ENCODE data around the gene ELAVL3. TPM values are rescaled to one million over a fixed set of nuclear protein-coding genes. Genes with fewer than 3 reads are reported as not detected.

The ELAVL3 gene
- total and polyA plus RNA-seq, 8 donors, result 0.10 to 11.0 (median 1.5) TPM; not detected in 3

- no peaks in the 10 kb centered on the region for H3K9me3 ChIP-seq
- H3K27me3 ChIP-seq, result peaks cover 0 to 23% (median 0%) of the 10 kb centered on the region in 3 donors
- intact Hi-C loops (cut with DNase I; ENCODE audit: low total_unique reads), result no loop called here
- H3K27ac ChIP-seq, result no peak overlapping the region
- DNase-seq, result no peak
- TF ChIP-seq EP300 (IDR thresholded peaks at IDR 0.05), result no peak
- no peak for TF ChIP-seq POLR2A (IDR thresholded peaks at IDR 0.05)
- TF ChIP-seq POLR2AphosphoS5 (IDR thresholded peaks at IDR 0.05), result no peak
- peaks cover 0 to 12% (median 3%) of the 10 kb centered on the region in 4 donors for H3K4me1 ChIP-seq
- peaks cover 27 to 48% (median 47%) of the 10 kb centered on the region in 4 donors for H3K36me3 ChIP-seq
- 26 to 41% (median 39%) methylated on average over 12 to 13 of the region's 13 CpGs for WGBS, 5 donors
- H3K4me3 ChIP-seq, result no peak overlapping the region
These were observed 29.4 kb downstream of the ELAVL3 start for GRCh38 chr19:11451327-11451870.

GRCh38 chr19:11450570-11451326, 30.1 kb downstream of the ELAVL3 start:
- peaks cover 33 to 55% (median 53%) of the 10 kb centered on the region in 4 donors for H3K36me3 ChIP-seq
- 81 to 87% (median 84%) methylated on average over 20 to 21 of the region's 21 CpGs for WGBS, 5 donors
- peaks cover 0 to 14% (median 4%) of the 10 kb centered on the region in 4 donors for H3K4me1 ChIP-seq
- H3K9me3 ChIP-seq, result no peaks in the 10 kb centered on the region
- H3K27ac ChIP-seq, result no peak overlapping the region
- intact Hi-C loops (cut with DNase I; ENCODE audit: low total_unique reads), result no loop called here
- H3K27me3 ChIP-seq, result peaks cover 0 to 23% (median 0%) of the 10 kb centered on the region in 3 donors
- TF ChIP-seq POLR2AphosphoS5 (IDR thresholded peaks at IDR 0.05) (no peak), EP300 (IDR thresholded peaks at IDR 0.05) (no peak), POLR2A (IDR thresholded peaks at IDR 0.05) (no peak)
- TF ChIP-seq, protein P1, sequence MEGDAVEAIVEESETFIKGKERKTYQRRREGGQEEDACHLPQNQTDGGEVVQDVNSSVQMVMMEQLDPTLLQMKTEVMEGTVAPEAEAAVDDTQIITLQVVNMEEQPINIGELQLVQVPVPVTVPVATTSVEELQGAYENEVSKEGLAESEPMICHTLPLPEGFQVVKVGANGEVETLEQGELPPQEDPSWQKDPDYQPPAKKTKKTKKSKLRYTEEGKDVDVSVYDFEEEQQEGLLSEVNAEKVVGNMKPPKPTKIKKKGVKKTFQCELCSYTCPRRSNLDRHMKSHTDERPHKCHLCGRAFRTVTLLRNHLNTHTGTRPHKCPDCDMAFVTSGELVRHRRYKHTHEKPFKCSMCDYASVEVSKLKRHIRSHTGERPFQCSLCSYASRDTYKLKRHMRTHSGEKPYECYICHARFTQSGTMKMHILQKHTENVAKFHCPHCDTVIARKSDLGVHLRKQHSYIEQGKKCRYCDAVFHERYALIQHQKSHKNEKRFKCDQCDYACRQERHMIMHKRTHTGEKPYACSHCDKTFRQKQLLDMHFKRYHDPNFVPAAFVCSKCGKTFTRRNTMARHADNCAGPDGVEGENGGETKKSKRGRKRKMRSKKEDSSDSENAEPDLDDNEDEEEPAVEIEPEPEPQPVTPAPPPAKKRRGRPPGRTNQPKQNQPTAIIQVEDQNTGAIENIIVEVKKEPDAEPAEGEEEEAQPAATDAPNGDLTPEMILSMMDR (IDR thresholded peaks at IDR 0.05), result no peak
- no peak overlapping the region for H3K4me3 ChIP-seq
- DNase-seq, result no peak

DNA sequence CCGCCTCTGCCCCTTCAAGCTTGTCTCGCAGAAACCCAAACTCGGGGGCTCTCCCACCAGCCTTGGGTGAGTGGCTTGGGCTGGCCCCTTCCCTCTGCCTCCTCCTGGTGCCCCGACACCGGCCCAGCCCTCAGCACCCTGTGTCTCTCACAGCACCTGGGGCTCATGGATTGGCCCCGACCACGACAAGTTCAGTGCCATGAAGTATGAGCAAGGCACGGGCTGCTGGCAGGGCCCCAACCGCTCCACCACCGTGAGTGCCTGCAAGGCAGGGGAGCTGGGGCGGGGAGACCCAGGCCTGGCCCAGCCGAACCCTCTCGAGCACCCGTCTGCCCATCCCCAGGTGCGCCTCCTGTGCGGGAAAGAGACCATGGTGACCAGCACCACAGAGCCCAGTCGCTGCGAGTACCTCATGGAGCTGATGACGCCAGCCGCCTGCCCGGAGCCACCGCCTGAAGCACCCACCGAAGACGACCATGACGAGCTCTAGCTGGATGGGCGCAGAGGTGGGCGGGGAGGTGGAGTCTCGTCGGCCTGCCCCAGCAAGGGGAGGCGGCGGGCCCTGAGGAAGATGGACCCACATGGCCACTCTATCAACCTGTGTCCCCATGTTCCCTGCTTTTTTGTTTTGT, 31.8 kb downstream of the ELAVL3 start:
- WGBS, 5 donors, result 90 to 95% (median 93%) methylated on average over 28 to 31 of the region's 31 CpGs
- Histone ChIP-seq H3K4me3 (no peak overlapping the region), H3K27me3 (peaks cover 0 to 18% (median 0%) of the 10 kb centered on the region in 3 donors), H3K9me3 (no peaks in the 10 kb centered on the region), H3K36me3 (peaks cover 49 to 72% (median 70%) of the 10 kb centered on the region in 4 donors), H3K4me1 (peaks cover 0 to 14% (median 4%) of the 10 kb centered on the region in 4 donors), H3K27ac (no peak overlapping the region)
- TF ChIP-seq POLR2AphosphoS5 (IDR thresholded peaks at IDR 0.05) (no peak), POLR2A (IDR thresholded peaks at IDR 0.05) (no peak), EP300 (IDR thresholded peaks at IDR 0.05) (no peak)
- TF ChIP-seq, protein P1 (IDR thresholded peaks at IDR 0.05), result no peak
- DNase-seq, result no peak
- intact Hi-C loops (cut with DNase I; ENCODE audit: low total_unique reads), result loop anchor here (10.0 kb wide), 1 partner anchor 154 kb away; the partner anchor contains the start of gene TSPAN16

DNA sequence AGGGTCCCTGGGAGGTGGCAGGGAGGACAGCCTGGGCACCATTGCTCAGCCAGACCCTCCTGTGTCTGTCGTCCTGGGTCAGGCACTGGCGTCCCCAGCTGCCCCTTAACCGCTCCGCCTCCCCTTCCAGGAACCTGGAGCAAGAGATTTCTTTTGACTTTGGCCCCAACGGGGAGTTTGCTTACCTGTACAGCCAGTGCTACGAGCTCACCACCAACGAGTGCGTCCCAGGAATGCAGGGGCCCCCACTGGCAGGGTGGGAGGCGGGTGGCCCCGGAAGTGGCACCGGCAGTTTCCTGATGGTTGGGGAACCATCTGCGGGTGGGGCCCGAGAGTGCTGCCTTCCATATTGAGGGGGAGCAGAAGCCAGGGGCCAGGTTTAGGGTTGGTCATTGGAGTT, 32.4 kb downstream of the ELAVL3 start:
- Histone ChIP-seq H3K36me3 (peaks cover 52 to 78% (median 77%) of the 10 kb centered on the region in 4 donors), H3K4me1 (peaks cover 0 to 14% (median 4%) of the 10 kb centered on the region in 4 donors), H3K9me3 (no peaks in the 10 kb centered on the region), H3K27ac (no peak overlapping the region), H3K4me3 (no peak overlapping the region), H3K27me3 (peaks cover 0 to 14% (median 0%) of the 10 kb centered on the region in 3 donors)
- 81 to 88% (median 86%) methylated on average over 3 to 13 of the region's 13 CpGs for WGBS, 5 donors
- intact Hi-C loops (cut with DNase I; ENCODE audit: low total_unique reads), result loop anchor here (10.0 kb wide), 1 partner anchor 154 kb away; the partner anchor contains the start of gene TSPAN16
- TF ChIP-seq POLR2A (IDR thresholded peaks at IDR 0.05) (no peak), POLR2AphosphoS5 (IDR thresholded peaks at IDR 0.05) (no peak), EP300 (IDR thresholded peaks at IDR 0.05) (no peak)
- TF ChIP-seq, protein P1 (IDR thresholded peaks at IDR 0.05), result no peak
- DNase-seq, result no peak

All from stomach (tissue), 9 donors.